Measurements from ENCODE around the gene ZMIZ1.

The ZMIZ1 gene

DNA sequence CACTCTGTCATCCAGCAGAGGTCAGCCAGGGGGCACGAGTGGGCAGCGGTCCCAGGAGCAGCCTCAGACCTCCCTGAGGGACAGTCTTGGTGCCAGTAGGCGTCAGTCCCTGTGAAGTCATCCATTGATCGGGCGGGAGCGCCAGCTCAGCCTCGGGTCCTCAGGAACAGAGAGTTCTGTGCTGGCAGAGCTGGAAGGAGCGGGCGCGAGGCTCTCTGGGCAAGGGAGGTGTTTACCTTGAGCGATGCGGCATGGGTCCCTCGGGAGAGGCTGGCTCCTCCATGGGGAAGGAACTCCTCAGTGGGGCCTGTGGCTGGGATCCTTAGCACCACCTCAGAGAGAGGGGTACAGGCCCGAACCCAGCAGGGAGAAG lies 177.4 kb downstream of the ZMIZ1 start:
- no peak for DNase-seq (ENCODE audit: low read depth in 2 of 2)

DNA sequence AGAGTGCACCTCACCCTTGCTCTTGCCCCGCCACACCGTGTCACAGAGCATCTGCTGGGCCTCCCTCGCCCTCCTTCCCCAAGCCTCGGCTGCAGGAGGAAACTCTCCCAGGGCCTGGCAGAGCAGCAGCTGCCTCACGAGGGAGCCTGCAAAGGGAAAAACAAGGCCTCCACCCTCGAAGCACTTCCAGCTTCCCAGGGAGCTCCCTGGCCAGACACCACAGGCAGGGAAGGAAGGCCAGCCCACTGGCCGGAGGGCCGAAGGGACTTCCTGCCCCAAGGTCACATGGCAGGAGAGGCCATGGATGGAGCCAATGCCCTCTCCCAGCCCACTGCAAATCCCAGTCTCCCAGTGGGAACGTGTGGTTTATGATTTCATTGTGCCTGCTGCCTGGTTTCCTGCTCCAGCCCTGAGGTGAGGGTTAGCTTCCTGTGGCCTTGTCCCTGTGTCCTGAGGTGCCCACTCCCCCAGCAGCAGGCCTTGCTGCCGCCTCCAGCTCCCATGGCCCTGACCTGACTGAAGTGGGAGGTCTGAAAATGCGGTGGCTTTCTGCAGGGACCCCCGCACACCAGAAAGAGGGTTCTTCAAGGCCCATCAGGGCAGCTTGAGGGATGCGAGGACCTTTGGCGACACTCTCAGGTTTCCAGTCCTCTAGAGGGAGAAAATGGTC lies 178.0 kb downstream of the ZMIZ1 start:
- no peak for DNase-seq (ENCODE audit: low read depth in 2 of 2)

DNA sequence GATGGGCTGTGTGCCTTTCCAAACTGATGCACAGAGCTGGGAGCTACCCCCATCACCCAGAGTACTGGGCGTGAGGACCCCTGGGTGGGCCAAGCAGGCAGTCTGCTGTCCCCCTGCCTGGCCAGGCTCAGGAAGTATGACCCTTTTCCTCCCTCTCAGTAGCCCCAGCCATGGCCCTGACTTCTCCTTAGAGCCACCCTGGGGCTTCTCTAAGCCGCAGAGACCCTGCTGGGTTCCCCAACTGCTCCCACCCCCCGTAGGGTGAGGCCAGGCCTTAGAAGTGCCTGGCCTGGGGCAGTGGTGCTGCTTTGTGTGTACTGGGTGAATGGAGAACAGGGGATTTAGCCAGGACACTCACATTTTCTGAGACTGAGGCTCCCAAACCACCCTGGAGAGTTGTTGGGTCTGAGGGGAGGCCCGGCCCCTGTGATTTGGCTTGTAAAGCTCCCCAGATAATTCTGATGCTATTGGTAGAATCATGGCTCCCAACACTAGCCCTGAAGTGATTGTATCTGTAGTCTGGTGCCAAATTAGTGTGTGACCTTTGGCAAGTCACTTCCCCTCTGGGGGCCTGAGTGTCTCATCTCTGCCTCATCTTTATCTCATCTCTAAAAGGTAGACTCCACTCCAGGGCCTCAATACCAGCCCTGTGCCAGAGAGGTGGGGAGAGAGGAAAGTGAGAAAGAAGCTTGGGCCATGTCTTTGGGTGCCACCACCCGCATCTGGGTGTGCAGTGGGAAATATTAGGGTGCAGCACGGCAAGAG lies 178.8 kb downstream of the ZMIZ1 start:
- DNase-seq (ENCODE audit: low read depth in 2 of 2): no peak

DNA sequence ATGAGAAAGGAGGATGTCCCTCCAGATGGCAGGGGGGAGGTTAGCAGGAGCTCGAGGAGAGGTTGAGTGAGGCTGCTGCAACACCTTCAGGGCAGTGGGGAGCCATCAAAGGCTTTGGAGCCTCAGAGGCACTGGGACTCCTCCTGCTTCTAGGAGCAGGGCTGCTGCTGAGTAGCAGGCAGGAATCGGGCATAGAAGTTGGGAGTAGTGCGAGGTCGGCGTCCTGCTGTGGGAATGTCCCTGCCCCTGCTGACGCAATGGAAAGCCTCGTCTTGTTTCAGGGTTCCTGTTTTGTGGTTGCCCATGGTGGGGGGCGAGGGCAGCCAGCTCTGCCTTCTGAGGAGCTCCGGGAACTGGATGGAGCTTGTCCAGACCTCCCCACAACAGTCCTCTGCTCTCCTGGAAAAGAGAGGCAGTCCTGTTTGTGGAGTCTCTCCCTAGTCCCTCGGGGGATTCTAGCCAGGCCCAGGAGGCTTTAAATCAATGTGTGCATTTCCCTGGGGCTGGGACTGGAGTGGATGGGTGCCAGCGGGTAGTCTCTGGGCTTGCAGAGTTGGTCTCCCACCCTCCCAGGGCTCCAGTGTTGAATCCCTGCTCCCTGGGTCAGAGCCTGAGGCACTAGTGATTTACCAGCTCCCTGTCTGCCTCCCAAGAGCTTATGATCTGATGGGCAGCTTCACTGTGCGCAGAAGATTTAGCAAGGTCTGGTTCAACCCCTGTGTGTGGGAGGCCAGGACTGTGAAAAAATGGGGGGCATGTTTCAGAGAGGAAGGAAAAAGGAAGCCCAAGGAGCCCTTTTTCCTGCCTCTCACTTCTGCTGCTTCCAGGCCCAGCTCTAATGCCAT lies 179.8 kb downstream of the ZMIZ1 start:
- DNase-seq (ENCODE audit: low read depth in 2 of 2): no peak

DNA sequence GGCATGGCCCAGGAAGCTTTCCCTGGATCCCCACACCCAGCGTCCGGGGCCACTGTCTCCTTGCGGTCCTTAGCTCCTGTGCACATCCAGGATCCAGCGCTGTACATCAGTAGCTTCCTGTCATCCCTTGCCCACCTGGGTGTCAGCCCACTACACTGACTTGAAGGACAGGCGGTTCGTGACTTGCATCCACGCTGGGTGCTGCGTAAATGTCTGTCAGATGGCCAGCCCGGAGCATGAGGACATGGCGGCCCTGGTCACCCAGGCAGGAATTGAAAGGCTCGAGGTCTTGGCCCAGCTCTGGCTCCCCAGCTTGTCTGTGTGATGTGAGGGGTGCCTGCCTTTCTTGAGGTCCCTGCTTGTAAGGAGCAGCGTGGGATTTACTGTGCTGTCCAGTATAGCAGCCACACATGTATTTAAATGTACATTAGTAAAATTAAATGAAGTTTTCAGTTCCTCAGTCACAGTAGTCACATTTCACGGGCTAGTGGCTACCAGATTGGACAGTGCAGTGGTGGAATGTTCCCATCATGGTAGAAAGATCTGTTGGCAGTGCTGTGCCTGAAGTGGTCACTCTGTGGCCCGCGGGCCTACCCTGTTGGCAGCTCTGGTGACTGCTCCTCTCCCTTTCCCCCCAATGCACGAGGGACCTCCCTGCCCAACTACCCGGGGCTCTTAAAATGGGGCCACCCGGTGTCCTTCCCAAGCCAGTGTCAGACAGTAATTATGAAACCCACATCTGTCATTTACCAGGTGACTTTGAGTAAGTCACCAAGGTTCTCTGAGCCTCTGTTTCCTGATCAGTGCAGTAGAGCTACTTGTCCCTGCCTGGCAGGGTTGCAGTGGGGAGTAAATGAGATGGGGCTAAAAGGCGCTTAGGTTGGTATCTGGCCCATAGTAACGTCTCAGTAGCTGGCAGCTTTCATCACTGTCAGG lies 180.7 kb downstream of the ZMIZ1 start:
- DNase-seq (ENCODE audit: low read depth in 2 of 2): no peak

DNA sequence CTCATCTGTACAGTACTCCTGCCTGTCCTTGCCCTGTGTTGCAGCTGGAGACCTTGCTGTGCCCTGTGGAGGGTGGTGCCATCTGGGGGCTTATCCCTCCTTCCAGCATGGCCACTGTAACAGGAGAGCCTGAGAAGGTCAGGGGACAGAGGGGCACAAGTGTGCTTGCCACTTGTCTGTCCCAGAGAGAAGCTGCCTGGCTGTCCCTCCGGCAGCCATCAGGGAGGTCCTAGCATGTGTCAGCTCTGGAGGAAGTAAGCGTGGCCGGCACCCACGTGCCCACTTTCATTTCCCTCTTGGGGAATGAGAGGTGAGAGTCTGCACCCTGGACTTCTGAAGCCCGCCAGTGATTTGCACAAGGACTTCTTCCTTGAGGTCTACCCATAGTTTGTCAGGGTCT lies 181.5 kb downstream of the ZMIZ1 start:
- DNase-seq (ENCODE audit: low read depth in 2 of 2): no peak

DNA sequence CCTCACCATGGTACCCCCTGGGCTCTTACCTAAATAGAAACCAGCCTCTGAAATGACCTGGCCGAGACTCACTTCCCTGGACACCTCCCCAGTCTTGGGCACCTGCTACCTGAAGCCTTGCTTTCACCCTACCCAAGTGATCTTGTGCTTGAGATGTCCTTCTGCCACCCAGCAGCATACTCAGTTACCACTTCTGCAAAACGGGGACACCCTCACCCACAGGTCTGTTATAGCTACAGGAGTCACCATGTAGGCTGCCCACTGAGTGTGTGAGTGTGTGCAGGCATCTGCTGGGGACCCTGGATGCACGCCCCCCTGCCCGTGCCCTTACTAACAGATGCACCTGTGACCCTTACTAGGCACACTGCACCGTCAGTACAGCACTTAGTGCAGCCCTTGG lies 183.7 kb downstream of the ZMIZ1 start:
- no peak for DNase-seq (ENCODE audit: low read depth in 2 of 2)

DNA sequence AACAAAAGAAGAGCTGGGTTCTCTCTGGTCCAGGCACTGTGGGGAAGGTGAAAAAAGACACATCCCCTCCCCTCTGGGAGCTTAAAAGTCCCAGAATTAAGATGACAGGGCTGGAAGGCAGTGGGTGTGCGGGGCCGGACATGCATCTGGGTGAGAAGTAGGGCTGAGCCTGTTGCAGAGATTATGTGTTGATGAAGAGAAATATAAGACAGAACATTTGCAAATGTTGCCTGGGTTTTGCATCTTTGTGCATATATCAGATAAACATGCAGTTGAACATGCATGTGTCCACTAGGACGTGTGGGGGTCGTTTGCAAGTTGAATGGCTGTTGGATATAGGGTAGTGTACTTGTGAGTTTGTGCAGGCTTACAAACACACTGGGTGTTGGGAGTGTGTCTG lies 184.2 kb downstream of the ZMIZ1 start:
- no peak for DNase-seq (ENCODE audit: low read depth in 2 of 2)

DNA sequence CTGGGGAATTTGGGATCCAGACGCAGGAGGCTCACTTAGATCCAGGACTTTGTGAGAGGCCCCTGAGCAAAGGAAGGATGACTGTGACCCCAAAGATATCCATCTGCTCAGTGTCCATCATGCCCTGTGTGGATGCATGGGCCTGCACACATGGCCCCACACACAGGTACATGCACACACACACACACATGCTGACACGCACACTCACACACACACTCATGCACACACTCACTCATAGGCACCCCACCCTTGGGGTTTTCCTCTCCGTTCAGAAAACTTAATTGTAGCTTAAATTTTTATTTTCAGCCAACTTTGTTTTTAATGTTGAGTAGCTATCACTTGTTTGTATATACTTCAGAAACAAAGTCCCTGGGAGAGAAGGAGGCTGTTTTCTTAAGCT lies 184.9 kb downstream of the ZMIZ1 start:
- no peak for DNase-seq (ENCODE audit: low read depth in 2 of 2)

DNA sequence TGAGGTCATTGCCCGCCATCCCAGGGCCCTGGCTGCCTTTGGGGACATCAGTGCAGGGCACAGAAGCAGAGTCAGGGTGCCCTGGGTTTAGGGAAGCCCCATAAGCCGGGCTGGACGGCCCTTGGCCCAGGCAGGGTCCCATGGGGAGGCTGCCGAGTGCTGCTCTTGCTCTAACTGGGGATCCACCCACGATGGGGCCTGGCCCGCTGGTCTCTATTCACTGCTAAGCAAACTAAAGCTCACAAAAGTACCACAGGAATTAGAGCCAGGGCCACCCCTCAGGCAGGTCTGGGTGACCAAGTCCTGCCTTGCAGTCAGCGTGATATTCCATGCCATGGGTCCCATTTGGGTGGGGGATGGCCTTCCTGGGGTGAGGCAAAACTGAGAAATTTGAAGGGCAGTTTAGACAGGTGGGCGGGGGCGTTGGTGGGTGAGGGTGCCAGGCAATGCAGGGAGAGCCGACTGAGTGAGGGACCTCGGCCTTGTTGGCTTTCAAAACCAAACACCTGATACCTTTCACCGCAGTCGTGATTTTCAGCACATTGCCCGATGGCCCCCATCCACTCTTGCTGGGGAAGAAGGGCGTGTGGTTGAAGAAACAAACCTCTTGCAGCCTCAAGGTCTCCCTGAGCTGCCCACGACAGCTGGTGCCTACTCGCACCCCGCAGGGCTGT lies 185.7 kb downstream of the ZMIZ1 start:
- no peak for DNase-seq (ENCODE audit: low read depth in 2 of 2)

DNA sequence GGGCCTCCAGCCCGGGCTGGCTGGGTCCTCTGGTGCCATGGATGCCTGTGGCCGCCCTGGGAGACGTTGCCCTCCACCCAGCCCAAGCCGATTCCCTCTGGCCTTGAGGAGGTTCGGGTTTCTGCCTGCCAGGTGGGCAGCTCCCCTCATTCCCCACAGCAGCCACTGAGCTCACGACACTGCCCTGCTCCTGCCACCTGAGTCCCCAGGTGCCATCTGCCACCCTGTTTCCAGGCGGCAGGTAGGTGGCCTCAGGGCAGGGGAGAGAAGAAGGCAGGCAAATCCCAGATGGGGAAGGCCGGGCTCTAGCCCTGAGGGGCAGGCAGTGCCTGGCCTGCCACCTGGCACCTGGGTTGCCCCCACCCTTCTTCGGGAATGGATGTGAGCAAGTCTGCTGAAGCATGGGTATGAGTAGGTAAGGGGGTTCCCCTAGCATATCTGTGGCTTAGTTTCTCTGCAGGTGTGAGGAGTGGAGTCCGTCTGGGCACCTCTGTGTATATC lies 186.3 kb downstream of the ZMIZ1 start:
- DNase-seq (ENCODE audit: low read depth in 2 of 2): no peak

DNA sequence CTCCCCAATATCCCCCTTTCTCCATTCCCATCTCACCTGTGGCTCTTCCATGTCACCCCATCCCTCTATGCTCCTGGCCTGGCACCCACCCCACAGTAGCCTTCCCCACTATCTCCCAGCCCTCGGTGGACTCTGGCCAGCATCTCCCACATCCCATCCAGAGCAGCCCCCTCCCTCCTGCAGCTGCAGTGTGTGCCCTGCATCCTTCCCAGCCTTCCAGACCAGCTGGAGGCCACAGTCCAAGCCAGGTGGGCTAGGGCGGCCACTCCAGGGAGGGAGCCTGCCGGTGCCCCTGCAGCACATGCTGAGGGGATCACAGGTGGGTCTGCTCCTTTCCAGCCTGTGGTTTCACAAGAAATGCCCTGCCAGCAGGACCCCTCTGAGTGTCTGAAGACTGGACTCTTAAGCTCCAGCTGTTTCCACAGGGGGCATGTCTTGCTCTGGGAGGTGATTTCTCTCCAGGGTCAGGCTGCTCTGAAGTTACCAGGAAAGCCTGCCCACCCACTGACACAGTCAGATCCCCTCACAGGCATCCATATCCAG lies 187.6 kb downstream of the ZMIZ1 start:
- no peak for DNase-seq (ENCODE audit: low read depth in 2 of 2)

DNA sequence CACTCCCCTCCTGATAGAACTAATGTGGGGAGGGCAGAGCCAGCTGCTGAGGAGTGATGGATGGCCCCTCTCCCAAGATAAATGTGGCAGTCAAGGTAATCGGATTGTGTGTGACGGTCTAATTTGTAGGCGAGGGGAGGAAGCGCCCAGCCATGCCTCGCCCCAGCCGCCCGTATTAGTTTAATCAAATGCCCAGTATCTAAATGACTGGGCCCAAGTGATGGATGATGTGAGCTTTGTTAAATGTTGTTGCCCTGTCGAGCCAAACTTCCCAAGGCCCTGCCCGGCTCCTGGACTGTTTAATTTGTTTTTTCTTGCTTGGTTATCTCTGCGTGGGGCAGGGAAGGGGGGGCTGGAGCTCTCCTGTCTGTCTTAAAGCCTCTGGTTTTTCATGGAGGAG lies 190.1 kb downstream of the ZMIZ1 start:
- no peak for DNase-seq (ENCODE audit: low read depth in 2 of 2)

DNA sequence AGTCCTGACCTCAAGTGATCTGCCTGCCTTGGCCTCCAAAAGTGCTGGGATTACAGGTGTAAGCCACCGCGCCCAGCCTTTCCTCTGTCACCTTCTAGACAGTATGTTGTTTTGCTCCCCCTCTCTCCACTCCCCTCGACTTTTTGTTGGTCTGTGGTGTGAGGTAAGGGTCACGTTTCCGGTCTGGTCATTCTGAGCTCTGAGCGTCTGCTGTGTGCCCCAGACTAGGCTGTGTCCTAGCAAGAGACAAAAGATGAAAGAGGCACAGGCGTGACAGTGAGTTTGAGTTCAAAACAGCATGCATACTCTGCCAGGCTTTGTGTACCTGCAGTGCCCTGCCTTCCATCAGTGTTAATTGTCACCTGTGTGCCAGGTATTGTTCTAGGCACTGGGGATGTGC lies 191.1 kb downstream of the ZMIZ1 start:
- no peak for DNase-seq (ENCODE audit: low read depth in 2 of 2)

DNA sequence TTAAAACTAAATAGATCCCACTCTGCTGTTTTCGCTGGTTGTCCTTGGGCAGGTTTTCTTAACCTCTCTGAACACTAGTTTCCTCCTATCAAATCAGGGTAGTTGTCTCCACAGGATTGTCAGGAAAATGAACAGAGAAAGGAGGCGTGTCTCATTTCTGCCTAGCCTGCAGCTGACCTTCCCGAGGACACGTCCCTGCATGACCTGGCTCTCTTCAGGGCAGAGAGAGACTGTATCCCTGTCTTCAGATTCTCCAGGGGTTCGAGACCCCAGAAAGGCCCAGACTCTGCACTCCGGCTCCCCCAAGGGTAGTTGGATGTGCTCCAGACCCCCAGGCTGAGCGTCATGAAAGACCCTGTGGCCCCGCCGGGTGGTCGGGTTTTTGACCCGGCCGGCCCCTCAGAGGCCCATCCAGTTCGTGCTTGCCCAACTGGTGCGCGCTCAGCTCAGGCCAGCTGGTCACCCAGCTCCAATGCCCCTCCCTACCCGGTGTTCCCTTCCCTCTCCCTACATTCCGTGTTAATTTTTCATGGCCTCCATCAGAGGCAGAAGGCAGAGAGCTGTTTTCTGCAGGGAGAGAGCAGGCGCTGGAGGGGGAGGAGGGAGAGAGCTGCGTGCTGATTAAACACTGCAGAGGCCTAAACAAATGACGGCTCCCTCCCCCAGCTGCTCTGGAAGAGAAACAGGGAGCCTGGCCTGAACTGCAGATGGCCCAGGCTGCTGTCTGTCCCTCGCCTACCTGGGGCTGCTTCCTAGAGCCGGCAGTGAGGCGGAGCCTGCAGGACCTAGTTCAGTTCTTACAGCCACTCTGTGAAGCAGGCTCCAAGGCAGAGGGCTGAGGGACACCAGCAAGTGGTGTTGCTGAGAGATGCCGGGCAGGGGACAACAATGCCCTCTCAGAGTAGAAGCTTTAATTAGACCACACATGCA lies 192.3 kb downstream of the ZMIZ1 start:
- DNase-seq (ENCODE audit: low read depth in 2 of 2): no peak

DNA sequence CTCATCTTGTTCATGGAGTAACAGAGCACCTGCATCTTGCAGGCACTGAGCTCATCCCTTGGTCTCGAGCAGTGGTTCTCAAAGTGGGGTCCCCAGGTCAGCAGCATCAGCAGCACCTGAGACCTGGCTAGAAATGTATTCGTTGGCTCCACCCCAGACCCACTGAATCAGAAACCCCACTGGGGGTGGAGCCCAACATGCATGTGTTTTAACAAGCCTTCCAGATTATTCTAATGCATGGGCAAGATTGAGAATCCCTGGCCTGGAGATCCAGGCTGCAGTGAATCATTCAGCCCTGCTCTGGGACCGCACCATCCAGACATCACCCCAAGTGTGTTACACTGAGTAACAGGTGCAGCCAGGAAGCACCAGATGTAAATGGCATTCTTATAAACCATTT lies 193.4 kb downstream of the ZMIZ1 start:
- DNase-seq (ENCODE audit: low read depth in 2 of 2): no peak

DNA sequence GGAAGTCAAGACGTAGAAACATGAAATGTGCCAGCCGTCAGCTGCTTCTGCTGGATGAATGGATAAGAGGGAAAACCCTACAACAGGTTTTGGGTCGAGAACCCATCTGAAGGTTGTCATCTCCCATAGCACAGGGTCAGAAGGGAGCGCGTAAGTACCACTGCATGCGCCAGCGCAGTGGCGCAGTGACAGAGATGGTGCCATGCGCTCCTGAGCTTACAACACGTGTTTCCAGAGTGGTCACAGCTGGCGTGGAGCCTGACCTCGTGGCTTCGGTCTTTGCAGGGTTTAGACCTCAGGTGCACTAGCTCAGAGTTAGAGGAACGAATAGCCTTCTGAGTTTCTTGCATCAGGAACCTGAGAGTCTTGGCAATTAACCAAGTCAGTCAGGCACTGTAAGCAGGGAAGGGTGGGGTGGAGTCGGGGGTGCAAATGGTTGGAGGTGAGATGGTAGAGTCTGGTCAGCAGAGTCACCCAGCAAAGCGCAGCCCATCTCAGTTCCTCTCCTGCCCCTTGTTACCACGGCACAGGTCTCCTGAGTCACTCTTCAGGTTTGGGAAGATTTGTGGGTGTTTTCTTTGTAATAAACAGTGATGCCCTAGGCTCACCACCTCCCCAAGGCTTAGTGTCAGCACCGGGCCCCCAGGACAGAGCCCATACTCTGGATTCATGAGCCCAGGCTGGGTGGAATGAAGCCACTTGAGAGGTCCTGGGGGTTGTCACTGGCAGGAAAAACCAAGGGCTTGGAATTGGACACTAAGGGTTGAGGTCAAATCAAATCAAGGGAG lies 194.4 kb downstream of the ZMIZ1 start:
- DNase-seq (ENCODE audit: low read depth in 2 of 2): no peak

DNA sequence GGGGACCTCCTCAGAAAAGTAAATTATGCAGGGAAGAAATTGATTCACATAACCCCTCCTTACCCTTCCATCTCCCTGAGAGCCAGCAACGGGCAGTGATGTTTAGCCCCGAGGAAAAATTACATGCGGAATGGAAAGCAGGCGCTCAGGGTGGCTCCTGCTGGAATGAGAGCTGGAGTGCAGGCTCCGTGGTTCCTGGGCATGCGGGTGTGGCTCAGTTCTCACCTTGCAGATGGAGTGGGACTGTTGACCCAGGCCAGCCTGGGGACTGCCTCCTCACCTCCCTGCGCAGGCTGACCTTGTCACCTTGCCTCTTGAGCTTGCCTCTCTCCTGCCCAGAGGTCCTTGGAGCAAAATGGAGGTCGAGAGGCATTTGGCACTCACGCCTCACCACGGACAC lies 195.2 kb downstream of the ZMIZ1 start:
- DNase-seq (ENCODE audit: low read depth in 2 of 2): no peak

DNA sequence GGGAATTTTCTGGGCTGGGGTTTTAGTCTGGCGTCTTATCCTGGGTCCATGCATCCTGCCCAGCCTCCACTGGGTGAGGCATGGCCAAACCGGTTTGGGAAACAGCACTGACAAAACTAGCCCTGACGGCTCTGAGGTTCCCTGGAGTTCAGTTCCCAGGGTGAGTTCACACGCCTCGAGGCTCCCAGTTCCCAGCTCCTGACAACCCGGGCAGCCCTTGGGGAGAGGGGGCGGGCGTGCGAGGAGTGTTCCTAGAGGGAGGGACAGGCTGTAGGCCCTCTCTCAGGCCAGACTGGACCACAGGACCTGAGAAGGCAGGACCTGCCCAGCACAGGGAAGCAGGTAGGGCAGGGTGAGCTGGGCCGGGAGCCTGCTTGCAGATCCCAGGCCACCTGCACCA lies 196.2 kb downstream of the ZMIZ1 start:
- DNase-seq (ENCODE audit: low read depth in 2 of 2): no peak

Measured in fibroblast of skin of left biceps (primary cell).